Effector CD4-positive, alpha-beta T cell (primary cell): ENCODE measurements around the gene ENTPD7.

Source experiments
- DNase-seq: peaks from one replicate; pipeline ENCODE4 v3.0.0-alpha.2; 2020

Gene ENTPD7

DNA sequence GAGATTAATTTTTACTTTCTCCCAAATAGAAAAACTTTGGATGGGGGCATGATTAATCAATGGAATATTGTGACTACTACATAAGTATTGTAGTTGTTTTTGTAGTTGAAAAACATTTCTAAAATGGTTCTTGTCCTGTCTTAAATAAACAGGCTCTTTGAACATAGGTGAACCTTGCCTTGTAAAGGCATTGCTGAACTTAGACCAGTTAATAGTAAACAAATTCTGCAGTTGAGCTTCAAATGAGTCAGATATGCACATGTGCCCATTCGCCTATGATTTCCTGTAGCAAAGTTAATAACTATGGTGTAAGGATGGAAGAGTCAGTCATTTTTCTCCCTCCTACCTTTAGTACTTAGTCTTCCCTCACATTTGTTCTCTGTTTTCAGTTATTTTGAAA is 95.4 kb downstream of the ENTPD7 start:
- no peak for DNase-seq
